Measurements from ENCODE around the gene ZNF749.

DNA sequence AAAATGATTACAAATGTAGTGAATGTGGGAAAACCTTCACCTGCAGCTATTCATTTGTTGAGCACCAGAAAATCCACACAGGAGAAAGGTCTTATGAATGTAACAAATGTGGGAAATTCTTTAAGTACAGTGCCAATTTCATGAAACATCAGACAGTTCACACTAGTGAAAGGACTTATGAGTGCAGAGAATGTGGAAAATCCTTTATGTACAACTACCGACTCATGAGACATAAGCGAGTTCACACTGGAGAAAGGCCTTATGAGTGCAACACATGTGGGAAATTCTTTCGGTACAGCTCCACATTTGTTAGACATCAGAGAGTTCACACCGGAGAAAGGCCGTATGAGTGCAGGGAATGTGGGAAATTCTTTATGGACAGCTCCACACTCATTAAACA is 36.3 kb upstream of the ZNF749 start:
- TF ChIP-seq, protein P1, sequence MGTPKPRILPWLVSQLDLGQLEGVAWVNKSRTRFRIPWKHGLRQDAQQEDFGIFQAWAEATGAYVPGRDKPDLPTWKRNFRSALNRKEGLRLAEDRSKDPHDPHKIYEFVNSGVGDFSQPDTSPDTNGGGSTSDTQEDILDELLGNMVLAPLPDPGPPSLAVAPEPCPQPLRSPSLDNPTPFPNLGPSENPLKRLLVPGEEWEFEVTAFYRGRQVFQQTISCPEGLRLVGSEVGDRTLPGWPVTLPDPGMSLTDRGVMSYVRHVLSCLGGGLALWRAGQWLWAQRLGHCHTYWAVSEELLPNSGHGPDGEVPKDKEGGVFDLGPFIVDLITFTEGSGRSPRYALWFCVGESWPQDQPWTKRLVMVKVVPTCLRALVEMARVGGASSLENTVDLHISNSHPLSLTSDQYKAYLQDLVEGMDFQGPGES (IDR thresholded peaks at IDR 0.05; ENCODE audit: low read depth, low read length), result no peak
- TF ChIP-seq, protein P2, sequence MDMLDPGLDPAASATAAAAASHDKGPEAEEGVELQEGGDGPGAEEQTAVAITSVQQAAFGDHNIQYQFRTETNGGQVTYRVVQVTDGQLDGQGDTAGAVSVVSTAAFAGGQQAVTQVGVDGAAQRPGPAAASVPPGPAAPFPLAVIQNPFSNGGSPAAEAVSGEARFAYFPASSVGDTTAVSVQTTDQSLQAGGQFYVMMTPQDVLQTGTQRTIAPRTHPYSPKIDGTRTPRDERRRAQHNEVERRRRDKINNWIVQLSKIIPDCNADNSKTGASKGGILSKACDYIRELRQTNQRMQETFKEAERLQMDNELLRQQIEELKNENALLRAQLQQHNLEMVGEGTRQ (IDR thresholded peaks at IDR 0.05; ENCODE audit: borderline replicate concordance, low read depth, low read length), result no peak
- TF ChIP-seq TAF1 (IDR thresholded peaks at IDR 0.05; ENCODE audit: borderline replicate concordance, low read depth, low read length) (no peak), POLR2AphosphoS5 (IDR thresholded peaks at IDR 0.05; ENCODE audit: low read depth, low read length) (no peak), FOXJ3 (CRISPR knock-in tag; IDR thresholded peaks at IDR 0.05) (no peak), RAD21 (IDR thresholded peaks at IDR 0.05; ENCODE audit: low read length) (no peak), TCF12 (IDR thresholded peaks at IDR 0.05) (no peak), JUND (IDR thresholded peaks at IDR 0.05) (no peak), EZH2phosphoT487 (IDR thresholded peaks at IDR 0.05; ENCODE audit: borderline replicate concordance, low read depth) (no peak), YY1 (IDR thresholded peaks at IDR 0.05; ENCODE audit: low read depth) (no peak), MXI1 (IDR thresholded peaks at IDR 0.05; ENCODE audit: low read depth, low read length) (no peak), FOXM1 (IDR thresholded peaks at IDR 0.05; ENCODE audit: low read depth) (no peak)
- TF ChIP-seq, protein P3, sequence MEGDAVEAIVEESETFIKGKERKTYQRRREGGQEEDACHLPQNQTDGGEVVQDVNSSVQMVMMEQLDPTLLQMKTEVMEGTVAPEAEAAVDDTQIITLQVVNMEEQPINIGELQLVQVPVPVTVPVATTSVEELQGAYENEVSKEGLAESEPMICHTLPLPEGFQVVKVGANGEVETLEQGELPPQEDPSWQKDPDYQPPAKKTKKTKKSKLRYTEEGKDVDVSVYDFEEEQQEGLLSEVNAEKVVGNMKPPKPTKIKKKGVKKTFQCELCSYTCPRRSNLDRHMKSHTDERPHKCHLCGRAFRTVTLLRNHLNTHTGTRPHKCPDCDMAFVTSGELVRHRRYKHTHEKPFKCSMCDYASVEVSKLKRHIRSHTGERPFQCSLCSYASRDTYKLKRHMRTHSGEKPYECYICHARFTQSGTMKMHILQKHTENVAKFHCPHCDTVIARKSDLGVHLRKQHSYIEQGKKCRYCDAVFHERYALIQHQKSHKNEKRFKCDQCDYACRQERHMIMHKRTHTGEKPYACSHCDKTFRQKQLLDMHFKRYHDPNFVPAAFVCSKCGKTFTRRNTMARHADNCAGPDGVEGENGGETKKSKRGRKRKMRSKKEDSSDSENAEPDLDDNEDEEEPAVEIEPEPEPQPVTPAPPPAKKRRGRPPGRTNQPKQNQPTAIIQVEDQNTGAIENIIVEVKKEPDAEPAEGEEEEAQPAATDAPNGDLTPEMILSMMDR (IDR thresholded peaks at IDR 0.05), result no peak
- TF ChIP-seq, protein P4, sequence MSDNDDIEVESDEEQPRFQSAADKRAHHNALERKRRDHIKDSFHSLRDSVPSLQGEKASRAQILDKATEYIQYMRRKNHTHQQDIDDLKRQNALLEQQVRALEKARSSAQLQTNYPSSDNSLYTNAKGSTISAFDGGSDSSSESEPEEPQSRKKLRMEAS (IDR thresholded peaks at IDR 0.05; ENCODE audit: low read depth), result no peak

All from SK-N-SH (cell line).